GM21576 (cell line): ENCODE results near the gene CCT6B.
A peak's percentile ranks its signal among the peaks of the same experiment; 100 is the strongest.
"Not testable (repeated sequence)": the region's sequence is repeated elsewhere in the genome, so short reads cannot be mapped to it uniquely, and the experiment has no call there.

Experiments used
- ATAC-seq: cut with Tn5 transposase; IDR thresholded peaks from one replicate; pipeline ENCODE4 v1.9.1; 2021; ENCODE audit warnings: mild to moderate bottlenecking, moderate library complexity; ENCODE audit not compliant: unreplicated experiment

CCT6B gene, protein sequence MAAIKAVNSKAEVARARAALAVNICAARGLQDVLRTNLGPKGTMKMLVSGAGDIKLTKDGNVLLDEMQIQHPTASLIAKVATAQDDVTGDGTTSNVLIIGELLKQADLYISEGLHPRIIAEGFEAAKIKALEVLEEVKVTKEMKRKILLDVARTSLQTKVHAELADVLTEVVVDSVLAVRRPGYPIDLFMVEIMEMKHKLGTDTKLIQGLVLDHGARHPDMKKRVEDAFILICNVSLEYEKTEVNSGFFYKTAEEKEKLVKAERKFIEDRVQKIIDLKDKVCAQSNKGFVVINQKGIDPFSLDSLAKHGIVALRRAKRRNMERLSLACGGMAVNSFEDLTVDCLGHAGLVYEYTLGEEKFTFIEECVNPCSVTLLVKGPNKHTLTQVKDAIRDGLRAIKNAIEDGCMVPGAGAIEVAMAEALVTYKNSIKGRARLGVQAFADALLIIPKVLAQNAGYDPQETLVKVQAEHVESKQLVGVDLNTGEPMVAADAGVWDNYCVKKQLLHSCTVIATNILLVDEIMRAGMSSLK

GRCh38 chr17:34961093-34961911, at the start of gene CCT6B, which contains the start of gene ZNF830:
Gene CCT6B, minus strand, starts transcription at chr17:34961460. Its CDS starts 67 bp downstream, at chr17:34961393.
Gene ZNF830, plus strand, starts transcription at chr17:34961540. Its CDS starts 27 bp downstream, at chr17:34961567.
- peak; percentile 90 for ATAC-seq

DNA sequence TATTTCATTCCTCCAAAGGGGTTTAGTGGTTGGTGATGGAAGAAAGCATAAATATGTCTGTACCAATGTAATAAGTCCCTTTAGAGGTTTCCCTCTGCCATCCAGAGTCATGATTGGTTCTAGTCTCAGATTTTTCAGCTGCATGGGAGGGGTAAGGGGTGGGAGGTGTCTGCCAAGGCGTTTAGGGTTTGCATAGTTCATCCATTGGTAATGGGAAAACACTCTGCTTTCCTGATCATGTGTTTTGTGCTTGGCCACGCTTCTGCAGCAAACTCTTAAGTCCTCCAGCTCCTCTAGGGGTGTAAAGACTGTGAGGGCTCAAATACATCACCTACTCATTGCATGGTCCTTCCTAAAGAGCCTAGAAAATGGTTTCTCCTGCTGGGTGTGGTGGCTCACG, 48.8 kb upstream of the CCT6B start:
- no peak for ATAC-seq

DNA sequence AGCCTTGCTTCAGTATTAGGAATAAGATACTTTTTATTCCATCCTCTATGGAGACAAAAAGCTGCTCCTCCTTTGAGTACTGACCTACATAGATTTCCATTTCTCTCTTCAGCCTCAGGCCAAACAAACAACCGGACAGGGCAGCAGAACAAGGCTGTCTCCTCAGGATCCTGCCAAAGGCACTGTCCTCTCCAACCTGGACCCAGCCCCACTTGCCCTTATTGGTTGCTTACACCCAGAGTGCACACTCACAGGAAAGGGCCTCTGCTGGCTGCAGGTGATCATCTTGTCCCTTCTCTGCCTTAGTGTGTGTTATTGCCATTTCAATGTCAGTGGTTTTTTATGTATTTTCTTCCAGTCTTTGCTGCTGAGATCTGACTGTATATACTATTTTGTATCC, 45.7 kb upstream of the CCT6B start:
- no peak for ATAC-seq

GRCh38 chr17:35006345-35006744, 45.1 kb upstream of the CCT6B start:
- ATAC-seq, result no peak

DNA sequence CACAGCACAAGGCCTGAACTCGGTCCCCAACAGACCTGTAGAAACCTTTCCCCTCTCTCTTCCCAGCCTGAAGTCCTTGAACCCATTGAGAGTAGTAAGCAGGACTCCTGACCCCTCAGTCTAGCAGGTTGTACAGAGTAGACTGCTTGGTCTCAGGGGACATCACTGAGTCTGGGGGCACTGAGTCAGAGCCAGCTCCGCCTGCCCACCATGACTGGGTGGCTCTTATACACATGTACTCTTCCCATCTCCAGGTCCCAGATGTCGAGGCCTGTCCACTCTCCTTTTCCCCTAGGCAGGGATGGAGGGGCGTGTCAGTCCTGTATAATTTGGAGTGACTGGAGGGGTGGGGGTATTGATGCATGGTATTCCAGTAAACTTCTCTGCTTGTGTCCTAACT, 42.5 kb upstream of the CCT6B start:
- ATAC-seq, result no peak

DNA sequence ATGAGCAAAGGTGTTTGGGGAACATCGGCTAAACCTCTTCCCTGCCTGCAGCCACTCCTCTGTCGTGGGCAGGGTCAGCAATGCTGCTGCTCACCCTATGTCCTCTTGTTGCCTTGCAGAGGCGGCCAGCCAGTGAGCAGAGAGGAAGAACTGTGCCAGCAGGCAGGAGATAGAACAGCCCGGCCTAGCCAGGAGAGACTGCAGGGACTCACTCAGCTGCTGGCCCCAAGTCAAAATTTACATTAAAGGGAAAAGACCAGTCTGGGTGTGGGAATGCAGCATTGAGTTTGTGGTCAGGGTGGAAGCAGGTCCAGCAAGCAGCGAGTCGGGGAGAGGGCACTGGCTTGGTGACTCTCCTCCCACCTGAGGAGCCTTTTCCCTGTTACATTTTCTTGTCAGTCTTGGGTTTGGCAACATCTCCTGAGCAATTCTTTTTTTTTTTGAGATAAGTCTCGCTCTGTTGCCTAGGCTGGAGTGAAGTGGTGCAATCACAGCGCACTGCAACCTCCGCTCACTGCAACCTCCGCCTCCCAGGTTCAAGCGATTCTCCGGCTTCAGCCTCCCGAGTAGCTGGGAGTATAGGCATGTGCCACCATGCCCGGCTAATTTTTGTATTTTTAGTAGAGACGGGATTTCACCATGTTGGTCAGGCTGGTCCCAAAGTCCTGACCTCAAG, 41.8 kb upstream of the CCT6B start:
- no peak for ATAC-seq

DNA sequence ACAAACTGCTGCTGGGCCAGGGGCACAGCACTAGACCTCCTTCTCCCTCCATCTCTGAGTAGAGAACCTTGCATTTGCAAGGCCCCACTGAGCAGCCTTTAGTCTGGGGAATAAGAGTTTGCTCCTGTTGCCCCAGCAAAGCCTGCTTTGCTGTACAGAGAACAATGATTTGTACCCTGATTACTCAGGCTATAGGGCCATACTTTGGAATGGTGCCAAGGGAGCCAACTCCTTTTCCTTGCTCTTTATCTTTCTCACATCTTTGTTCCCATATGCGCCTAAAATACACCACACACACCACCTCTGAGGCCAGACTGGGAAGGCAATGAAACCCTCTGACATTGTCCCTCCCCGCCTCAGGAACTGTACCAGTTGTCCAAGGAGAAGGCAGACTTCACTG, 40.3 kb upstream of the CCT6B start:
- ATAC-seq, result no peak

DNA sequence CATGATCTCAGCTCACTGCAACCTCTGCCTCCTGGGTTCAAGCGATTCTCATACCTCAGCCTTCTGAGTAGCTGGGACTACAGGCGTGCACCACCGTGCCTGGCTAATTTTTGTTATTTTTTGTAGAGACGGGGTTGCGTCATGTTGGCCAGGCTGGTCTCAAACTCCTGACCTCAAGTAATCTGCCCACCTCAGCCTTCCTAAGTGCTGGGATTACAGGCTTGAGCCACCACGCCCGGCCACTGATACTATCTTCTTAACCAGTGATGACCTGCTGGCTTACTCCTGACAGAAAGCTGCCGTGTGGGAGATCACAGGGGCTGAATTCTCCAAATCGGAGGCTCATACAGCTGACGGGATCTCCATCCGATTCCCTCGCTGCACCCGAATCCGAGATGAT, 39.7 kb upstream of the CCT6B start:
- not testable (repeated sequence) for ATAC-seq

DNA sequence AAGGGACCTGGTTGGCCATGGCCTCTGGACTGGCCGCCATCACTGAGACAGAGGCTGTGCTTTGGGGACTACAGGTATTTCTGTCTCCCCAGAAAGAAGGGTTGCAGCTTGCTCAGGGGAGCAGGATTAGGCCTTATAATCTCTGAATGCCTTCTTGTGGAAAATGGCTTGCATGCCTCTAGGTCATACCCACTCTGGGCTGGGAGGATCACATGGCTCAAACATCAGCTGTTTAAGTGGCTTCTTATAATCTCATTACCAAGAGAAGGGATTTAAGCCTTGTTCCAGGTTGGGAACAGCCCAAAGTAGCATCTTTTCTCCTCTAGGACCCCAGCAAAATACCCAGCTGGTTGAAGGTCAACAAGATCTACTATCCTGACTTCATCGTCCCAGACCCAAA, 38.2 kb upstream of the CCT6B start:
- ATAC-seq, result no peak

- peak; percentile 60 for ATAC-seq
Measured at GRCh38 chr17:34998205-34998604, 36.9 kb upstream of the CCT6B start.

- ATAC-seq, result no peak
Measured at GRCh38 chr17:34997355-34997862, 36.1 kb upstream of the CCT6B start.

GRCh38 chr17:34996422-34997285, 35.4 kb upstream of the CCT6B start:
- no peak for ATAC-seq

DNA sequence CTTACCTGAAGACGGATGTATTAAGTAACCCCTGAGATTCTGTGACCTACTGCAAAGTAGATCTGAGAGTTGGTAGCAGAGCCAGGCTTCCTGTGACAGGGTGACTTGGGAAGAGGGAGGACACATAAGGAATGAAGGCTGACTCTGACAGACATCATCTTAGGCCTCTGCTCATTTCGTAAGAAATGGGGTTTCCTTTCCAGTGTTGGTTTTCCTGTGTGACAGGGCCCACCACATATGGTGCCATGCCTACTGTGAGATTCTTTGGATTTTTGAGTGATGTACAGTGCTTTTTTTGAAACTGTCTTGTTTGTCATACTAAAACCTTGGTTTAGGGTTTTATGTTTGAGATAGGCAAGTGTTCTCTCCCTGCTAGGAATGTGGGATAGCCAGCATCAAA, 31.8 kb upstream of the CCT6B start:
- no peak for ATAC-seq

DNA sequence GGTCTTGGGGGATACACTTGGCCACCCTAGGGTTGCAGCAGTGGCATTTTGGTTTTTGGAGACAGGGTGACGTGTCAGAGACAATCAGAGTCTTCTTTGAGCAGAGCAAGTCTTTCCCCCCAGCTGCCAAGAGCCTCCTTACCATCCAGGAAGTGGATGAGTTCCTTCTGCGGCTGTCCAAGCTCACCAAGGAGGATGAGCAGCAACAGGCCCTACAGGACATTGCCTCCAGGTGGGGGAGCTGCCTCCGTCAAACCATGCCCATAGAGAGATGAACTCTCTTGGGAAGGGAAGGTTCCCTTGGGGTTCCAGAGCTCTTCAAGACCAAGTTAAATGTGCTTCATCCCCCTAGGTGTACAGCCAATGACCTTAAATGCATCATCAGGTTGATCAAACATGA, 30.3 kb upstream of the CCT6B start:
- no peak for ATAC-seq

DNA sequence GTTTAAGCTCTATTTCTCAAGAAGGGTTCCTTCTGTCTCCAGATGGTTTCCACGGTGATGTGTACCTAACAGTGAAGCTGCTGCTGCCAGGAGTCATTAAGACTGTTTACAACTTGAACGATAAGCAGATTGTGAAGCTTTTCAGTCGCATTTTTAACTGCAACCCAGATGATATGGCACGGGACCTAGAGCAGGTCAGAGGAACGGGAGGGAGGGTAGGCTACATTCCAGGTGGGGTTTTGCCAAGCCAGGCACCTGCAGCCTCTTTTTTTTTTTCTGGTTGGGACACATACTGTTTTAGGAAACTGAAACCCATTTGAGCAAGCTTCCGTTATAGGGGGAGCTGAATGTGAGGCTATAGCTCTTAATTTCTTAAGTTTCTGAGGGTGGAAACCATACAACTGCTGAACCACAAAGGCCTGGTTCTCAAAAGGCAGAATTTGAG, 29.7 kb upstream of the CCT6B start:
- no peak for ATAC-seq

DNA sequence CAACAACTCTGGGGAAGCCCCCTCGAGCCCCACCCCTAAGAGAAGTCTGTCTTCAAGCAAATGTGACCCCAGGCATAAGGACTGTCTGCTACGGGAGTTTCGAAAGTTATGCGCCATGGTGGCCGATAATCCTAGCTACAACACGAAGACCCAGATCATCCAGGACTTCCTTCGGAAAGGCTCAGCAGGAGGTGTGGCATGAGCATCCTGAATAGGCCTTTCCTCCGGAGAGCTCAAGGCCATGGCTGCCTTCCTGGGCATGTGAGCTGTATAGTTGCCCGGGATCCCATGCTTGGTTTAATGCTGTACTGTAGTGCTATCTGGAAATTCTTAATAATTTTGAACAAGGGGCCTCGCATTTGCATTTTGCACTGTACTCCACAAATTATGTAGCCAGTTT, 28.2 kb upstream of the CCT6B start:
- ATAC-seq, result no peak

- ATAC-seq, result no peak
Measured at GRCh38 chr17:34988644-34989043, 27.4 kb upstream of the CCT6B start.

GRCh38 chr17:34987232-34987631, 26.0 kb upstream of the CCT6B start:
- no peak for ATAC-seq

GRCh38 chr17:34981538-34982241, 20.4 kb upstream of the CCT6B start:
- no peak for ATAC-seq
